Ovary (tissue), 9 donors: ENCODE results near the gene COA8. TPM values are rescaled to one million over a fixed set of nuclear protein-coding genes. Genes with fewer than 3 reads are reported as not detected.
A peak's percentile ranks its signal among the peaks of the same experiment; 100 is the strongest.
"Not testable (repeated sequence)": the region's sequence is repeated elsewhere in the genome, so short reads cannot be mapped to it uniquely, and the experiment has no call there.

Experiments
- DNase-seq, 5 donors: peaks; one replicate each; pipeline ENCODE4 v3.0.0-alpha.2; 2019 to 2020
- H3K27ac ChIP-seq, 2 donors: fragments of 200-600 bp; one replicate each; pipeline versions ENCODE4 v1.5.1 to v1.8.0; 2019 to 2022
- H3K27me3 ChIP-seq: fragments of 200-600 bp; one replicate; pipeline ENCODE4 v1.8.0; 2022
- H3K36me3 ChIP-seq: fragments of 200-600 bp; sonication (generic); one replicate; pipeline ENCODE4 v1.5.1; 2019
- H3K4me1 ChIP-seq: one replicate; pipeline ENCODE4 v1.8.1; 2013; ENCODE audit warnings: mild to moderate bottlenecking, moderate library complexity; ENCODE audit not compliant: insufficient read depth
- H3K4me3 ChIP-seq: fragments of 200-600 bp; sonication (generic); one replicate; pipeline ENCODE4 v1.5.1; 2017
- H3K9me3 ChIP-seq, 2 donors: fragments of 200-600 bp in 1 of 2; sonication (generic) in 1 of 2; one replicate each; pipeline versions ENCODE4 v1.5.1 to v1.8.1; 2013 to 2019; ENCODE audit warnings: mild to moderate bottlenecking in 1 of 2, moderate library complexity in 1 of 2
- CTCF ChIP-seq, 3 donors: fragments of 450-650 bp in 2 of 3; fragments of 200-600 bp in 1 of 3; IDR thresholded peaks; one replicate each; pipeline versions ENCODE4 v1.5.1 to v1.8.0; 2016 to 2022; ENCODE audit warnings: antibody characterized with exemption in 3 of 3, mild to moderate bottlenecking in 1 of 3
- EP300 ChIP-seq: sonication (generic); formaldehyde crosslinking; IDR thresholded peaks from one replicate; pipeline ENCODE4 v1.6.1; 2017; ENCODE audit warnings: antibody characterized with exemption
- POLR2A ChIP-seq: fragments of 450-650 bp; IDR thresholded peaks from one replicate; pipeline ENCODE4 v1.6.1; 2017; ENCODE audit warnings: antibody characterized with exemption, mild to moderate bottlenecking, moderate library complexity
- WGBS, 3 donors: extraction: QIAGEN DNeasy Blood & Tissue Kit in 1 of 3; methylation state at CpG; one replicate each; pipeline versions ENCODE4 v1.1.5 to v1.1.7; 2013 to 2017; 5-methylcytosine and 5-hydroxymethylcytosine counted together
- intact Hi-C, 4 donors: fragments of 100-400 bp; cut with DNase I; formaldehyde crosslinking; loops; one replicate each; pipeline versions ENCODE4 v1.11.0 to v1.15.1; 2022 to 2023
- polyA plus RNA-seq, 2 donors: library from polyadenylated mRNA; stranded (reverse); fragments of 200-250 nt in 1 of 2; fragments of 350-450 nt in 1 of 2; fragmentation: Illumina TruSeq in 1 of 2; extraction: RNeasy Lipid Tissue Mini Kit (QIAGEN cat#74804) in 1 of 2; gene quantifications; one replicate each; pipeline ENCODE4 v1.2.3, GENCODE V29; 2013 to 2014
- total RNA-seq, 7 donors: library from RNA; depleted of rRNA in 2 of 7; stranded (reverse); fragments of >200 nt in 2 of 7; fragmentation: NEBNext Ultra II Directional in 3 of 7; extraction: Animal tissue kit (Norgen Biotek cat#: 25700) in 3 of 7; gene quantifications; one replicate each; pipeline versions ENCODE4 v1.1.0 to v1.2.4, GENCODE V29; 2016 to 2023
- donor health status: DM: no; HTN: no; CAD: no; lungs with moderate emphysema.
- donor health status: DM: no; HTN: no; CAD: no.
- donor health status: Bipolar disorder and iron deficiency.
- donor health status: DM: yes; HTN: yes; CAD: no.
- donor health status: DM: no; HTN: no; CAD: no.
- donor health status: DM: yes; HTN: yes; CAD: no.

Gene COA8
- total and polyA plus RNA-seq, 9 donors: 11.4 to 50.1 (median 26.8) TPM

- Histone ChIP-seq H3K4me3 (no peak overlapping the region), H3K27ac (no peak overlapping the region), H3K36me3 (no peaks in the 10 kb centered on the region), H3K9me3 (no peaks in the 10 kb centered on the region), H3K27me3 (no peaks in the 10 kb centered on the region), H3K4me1 (no peaks in the 10 kb centered on the region)
- no peak for TF ChIP-seq EP300
- no peak for TF ChIP-seq CTCF (IDR thresholded peaks at IDR 0.05)
- no peak for TF ChIP-seq POLR2A
- intact Hi-C loops: no loop called here
- WGBS, 3 donors: 94 to 96% (median 94%) methylated on average over 5 of the region's 5 CpGs
- DNase-seq: no peak
Measured at GRCh38 chr14:103600503-103600902, 37.7 kb downstream of the COA8 start.

GRCh38 chr14:103604620-103605019, 41.9 kb downstream of the COA8 start:
- no peaks in the 10 kb centered on the region for H3K9me3 ChIP-seq
- intact Hi-C loops: no loop called here
- H3K36me3 ChIP-seq: no peaks in the 10 kb centered on the region
- 93 to 98% (median 95%) methylated on average over 5 of the region's 5 CpGs for WGBS, 3 donors
- H3K4me3 ChIP-seq: no peak overlapping the region
- peaks cover 10% of the 10 kb centered on the region for H3K4me1 ChIP-seq
- no peak for DNase-seq
- no peak for TF ChIP-seq EP300
- no peak for TF ChIP-seq POLR2A
- TF ChIP-seq CTCF (IDR thresholded peaks at IDR 0.05): no peak
- H3K27me3 ChIP-seq: no peaks in the 10 kb centered on the region
- no peak overlapping the region for H3K27ac ChIP-seq

GRCh38 chr14:103606963-103607668, 44.4 kb downstream of the COA8 start:
- TF ChIP-seq EP300 (no peak), POLR2A (no peak), CTCF (IDR thresholded peaks at IDR 0.05) (peak in 1 of 3 donors; percentile 7)
- 0 to 1% (median 1%) methylated on average over 25 of the region's 25 CpGs for WGBS, 3 donors
- H3K4me1 ChIP-seq: peaks cover 10% of the 10 kb centered on the region
- H3K36me3 ChIP-seq: no peaks in the 10 kb centered on the region
- intact Hi-C loops: no loop called here
- H3K27me3 ChIP-seq: no peaks in the 10 kb centered on the region
- peak; percentile 65 to 83 (median 76) for DNase-seq
- no peak overlapping the region for H3K27ac ChIP-seq
- H3K9me3 ChIP-seq: no peaks in the 10 kb centered on the region
- no peak overlapping the region for H3K4me3 ChIP-seq

- Histone ChIP-seq H3K4me3 (no peak overlapping the region), H3K27ac (no peak overlapping the region), H3K27me3 (no peaks in the 10 kb centered on the region), H3K4me1 (peaks cover 10% of the 10 kb centered on the region), H3K36me3 (no peaks in the 10 kb centered on the region), H3K9me3 (no peaks in the 10 kb centered on the region)
- intact Hi-C loops: no loop called here
- WGBS, 3 donors: 2 to 5% (median 5%) methylated on average over 15 of the region's 15 CpGs
- no peak for DNase-seq
- TF ChIP-seq EP300: no peak
Measured at GRCh38 chr14:103607822-103608221, 45.1 kb downstream of the COA8 start.

- H3K4me3 ChIP-seq, H3K9me3 ChIP-seq, DNase-seq, H3K36me3 ChIP-seq, H3K27ac ChIP-seq, intact Hi-C loops, H3K27me3 ChIP-seq: not testable (repeated sequence)
- peaks cover 10% of the 10 kb centered on the region for H3K4me1 ChIP-seq
- WGBS, 3 donors: 93 to 97% (median 95%) methylated on average over 4 of the region's 4 CpGs
Measured at GRCh38 chr14:103609081-103609480, 46.3 kb downstream of the COA8 start.
